Measurements from ENCODE around the gene MRPL22.
"Not testable (repeated sequence)": the region's sequence is repeated elsewhere in the genome, so short reads cannot be mapped to it uniquely, and the experiment has no call there.

Gene MRPL22

DNA sequence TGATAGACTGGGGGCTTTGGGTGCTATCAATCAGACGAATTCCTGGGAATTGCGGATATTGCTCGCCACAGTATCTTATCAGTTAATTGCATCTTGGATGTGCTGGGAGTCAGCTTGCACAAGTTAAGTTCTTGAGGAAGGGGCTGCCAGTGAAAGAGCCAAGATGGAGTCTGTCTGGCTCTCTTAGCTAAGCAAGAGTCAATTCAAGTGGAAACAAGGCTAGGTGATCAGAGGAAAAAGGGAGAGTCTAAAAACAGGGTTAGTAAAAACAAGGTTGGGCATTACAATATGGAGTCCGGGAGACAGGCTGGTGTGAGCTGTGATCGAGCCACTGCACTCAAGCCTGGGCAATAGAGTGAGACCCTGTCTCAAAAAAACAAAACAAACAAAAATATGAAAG lies 1.5 kb upstream of the MRPL22 start:
- not testable (repeated sequence) for DNase-seq (ENCODE audit: insufficient read length, low spot score); FAIRE-seq

DNA sequence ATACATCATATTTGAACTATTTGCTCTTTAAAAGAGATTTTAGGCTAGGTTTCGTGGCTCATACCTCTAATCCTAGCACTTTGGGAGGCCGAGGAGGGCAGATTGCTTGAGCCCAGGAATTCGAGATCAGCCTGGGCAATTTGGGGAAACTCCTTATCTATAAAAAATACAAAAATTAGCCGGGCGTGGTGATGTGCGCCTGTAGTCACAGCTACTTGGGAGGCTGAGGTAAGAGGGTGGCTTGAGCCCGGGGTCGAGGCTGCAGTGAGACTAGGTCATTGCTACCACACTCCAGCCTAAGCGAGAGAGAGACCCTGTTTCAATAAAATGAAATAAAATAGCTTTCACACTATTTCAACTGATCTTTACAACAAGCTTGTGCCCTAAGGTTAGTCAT lies 500 bp upstream of the MRPL22 start:
- no peak for DNase-seq (ENCODE audit: insufficient read length, low spot score)
- FAIRE-seq = no peak

DNA sequence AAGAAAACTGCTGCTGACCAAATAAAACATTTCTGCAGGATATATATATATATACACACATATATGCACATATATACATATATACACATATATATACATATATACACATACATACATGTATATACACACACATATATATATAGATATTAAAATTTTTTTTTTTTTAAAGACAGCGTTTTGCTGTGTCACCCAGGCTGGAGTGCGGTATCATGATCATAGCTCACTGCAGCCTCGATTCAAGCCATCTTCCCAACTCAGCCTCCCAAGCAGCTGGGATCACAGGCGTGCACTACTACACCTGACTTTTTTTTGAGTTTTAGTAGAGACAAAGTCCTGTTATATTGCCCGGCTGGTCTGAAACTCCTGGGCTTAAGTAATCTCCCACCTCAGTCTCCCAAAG lies 2.7 kb downstream of the MRPL22 start:
- DNase-seq (ENCODE audit: insufficient read length, low spot score) = no peak

DNA sequence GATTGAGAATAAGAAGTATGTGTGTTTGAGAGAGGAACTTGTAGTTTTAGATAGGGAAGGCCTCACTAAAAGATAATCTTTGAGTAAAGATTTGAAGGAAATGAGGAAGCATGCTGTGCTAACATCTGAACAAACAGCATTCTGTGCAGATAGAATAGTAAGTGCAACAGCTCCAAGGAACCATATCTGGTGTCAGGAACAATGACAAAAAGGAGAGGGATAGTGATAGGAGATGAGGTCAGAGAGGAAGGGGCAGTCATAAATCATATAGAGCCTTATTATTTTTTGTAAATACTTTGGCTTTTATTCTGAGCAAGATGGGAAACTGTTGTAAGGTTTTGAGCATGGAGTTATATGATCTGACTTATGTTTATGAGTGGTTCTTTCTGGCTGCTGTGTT lies 3.8 kb downstream of the MRPL22 start:
- FAIRE-seq (no peak), DNase-seq (ENCODE audit: insufficient read length, low spot score) (no peak)

More for the DNA sequence above, 2.7 kb downstream of the MRPL22 start:
- FAIRE-seq = no peak

DNA sequence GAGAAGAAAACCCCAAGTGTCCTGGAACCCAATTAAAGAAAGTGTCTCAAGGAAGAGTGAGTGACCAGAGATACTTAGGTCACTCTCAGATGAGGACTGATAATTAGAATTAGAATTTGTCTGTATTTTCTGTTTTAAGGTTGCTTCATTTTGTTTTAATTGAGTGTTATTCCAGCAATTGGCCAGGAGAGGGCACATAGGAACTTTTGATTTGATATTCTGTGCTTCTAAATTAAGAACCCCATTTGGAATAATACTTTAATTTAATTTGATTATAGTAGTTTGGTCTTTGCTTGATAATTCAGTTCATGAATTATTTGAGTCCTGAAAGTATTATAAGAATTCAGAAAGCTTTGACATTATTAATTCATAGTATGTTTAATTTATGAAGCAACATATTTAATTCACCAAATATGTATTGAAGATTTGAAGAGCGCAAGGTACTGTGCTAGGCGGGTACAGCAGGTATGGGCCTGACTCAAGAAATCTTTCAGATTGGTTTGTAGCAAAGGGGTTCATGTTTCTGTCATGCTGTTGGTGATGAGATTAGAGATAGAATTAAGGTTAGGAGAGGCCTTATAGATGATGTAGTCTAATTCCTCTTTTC lies 4.9 kb downstream of the MRPL22 start:
- no peak for DNase-seq (ENCODE audit: insufficient read length, low spot score)
- no peak for FAIRE-seq

DNA sequence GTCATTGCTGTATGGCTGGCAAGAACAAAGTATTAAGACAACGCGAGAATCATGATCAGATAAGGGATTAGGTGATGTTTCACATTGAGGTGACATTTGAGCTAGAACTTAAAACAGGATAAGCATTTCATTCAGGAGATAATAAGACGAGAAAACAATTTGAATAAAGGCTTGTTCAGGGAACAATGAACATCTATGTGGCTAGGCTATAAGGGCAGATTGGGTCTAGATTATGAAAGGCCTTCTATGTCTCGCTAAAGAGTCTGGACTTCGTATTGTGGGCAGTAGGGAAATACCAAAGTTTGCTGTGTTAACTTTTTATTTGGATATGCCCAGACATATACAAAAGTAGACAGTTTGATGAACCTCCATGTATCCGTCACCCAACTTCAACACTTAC lies 6.9 kb downstream of the MRPL22 start:
- DNase-seq (ENCODE audit: insufficient read length, low spot score) = no peak
- no peak for FAIRE-seq

DNA sequence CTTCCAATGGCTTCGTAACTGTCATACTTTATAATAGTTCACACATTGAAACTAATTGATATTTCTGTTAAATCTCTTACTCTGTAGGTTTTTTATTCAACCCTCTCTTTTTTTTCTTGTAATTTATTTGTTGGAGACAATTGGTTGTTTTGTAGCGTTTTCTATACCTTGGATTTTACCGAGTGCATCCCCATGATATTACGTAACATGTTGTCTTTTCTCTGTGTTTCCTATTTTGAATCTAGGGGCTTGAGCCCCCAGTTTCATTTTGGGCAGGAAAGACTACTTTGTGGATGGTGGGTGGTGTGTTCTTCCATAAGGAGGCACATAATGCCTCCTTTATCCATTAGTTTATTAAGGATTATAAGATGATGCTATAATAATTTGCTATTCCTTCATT lies 7.4 kb downstream of the MRPL22 start:
- DNase-seq (ENCODE audit: insufficient read length, low spot score) (no peak), FAIRE-seq (no peak)

DNA sequence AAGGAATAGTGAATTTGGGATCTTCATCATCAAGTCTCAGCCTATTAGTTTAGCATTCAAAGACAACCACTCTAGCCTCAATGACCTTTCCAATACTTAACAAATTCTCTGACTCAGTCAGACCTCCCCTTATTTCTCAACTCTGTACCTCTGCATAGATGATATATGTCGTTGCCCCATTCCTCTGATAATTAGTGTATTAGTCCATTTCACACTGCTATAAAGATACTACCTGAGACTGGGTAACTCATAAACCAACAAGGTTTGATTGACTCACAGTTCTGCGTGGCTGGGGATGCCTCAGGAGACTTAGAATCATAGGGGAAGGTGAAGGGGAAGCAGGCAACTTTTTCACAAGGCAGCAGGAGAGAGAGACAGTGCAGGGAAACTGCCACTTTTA lies 8.9 kb downstream of the MRPL22 start:
- DNase-seq (ENCODE audit: insufficient read length, low spot score) (no peak), FAIRE-seq (no peak)

DNA sequence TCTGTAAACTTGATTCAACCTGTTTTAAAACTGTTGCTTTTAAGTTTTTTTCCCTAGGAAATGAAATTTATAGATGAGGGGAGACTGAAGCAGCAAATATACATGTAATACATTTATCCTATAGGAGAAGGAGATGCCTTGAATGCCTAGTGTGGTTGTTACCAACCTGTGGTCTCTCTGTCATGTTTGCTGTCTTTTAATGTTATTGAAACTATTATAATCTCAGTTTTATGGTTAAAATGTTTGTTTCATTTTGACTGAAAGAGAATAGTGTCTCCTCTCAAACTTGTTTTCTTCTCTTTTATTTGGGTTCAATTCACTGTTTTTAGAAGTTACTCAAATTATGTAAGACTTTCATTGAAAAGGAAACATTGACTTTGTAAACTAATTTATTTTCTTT lies 15.8 kb downstream of the MRPL22 start:
- DNase-seq (ENCODE audit: insufficient read length, low spot score) = no peak
- FAIRE-seq = no peak

DNA sequence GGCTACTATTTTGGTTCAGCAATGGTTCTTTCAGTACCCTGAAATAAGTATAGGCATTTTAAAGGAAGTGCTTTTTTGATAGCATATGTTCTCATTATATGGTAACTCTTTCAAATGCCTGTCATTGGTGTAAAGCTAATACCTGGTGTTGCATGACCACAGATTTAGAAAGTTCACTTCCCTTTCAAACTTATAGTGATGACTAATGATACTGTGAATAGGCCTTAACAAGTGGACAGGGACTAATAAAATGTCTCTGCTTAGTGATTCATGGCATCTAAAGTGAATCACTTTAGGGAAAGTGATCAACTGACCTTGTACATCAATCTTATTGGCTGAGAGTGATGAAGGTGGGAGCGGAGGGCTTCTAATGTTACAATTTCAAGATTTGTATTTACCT lies 21.6 kb downstream of the MRPL22 start:
- FAIRE-seq (no peak), DNase-seq (ENCODE audit: insufficient read length, low spot score) (peak; percentile 7)

DNA sequence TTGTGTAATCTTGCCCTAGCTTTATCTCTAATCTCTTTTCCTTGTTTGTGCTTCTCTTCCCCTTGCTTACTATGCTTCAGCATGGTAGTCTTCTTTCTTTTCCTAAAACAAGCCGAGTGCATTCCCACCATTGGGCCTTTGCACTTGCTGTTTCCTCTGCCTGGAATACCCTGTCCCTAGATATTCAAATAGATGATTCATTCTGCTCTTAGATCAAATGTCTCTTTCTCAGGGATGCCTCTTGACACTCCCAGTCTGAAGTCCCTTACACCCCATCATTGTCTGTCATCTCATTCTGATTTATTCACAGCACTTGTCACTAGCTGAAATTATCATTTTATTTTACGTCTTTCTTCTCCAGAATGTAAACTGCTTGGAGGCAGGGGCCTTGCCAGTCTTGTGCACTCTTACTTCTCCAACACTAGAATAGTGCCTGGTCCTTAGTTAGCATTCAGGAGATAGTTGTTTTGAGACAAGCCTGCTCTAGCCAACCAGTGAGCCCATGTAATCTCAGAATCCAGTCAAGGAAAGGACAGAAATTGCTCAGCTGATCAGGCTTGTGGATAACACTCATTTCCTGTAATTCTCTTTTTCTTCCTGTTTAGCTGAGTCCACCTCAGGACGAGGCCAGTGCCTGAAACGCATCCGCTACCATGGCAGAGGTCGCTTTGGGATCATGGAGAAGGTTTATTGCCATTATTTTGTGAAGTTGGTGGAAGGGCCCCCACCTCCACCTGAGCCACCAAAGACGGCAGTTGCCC lies 25.4 kb downstream of the MRPL22 start:
- no peak for FAIRE-seq
- DNase-seq (ENCODE audit: insufficient read length, low spot score) = no peak

DNA sequence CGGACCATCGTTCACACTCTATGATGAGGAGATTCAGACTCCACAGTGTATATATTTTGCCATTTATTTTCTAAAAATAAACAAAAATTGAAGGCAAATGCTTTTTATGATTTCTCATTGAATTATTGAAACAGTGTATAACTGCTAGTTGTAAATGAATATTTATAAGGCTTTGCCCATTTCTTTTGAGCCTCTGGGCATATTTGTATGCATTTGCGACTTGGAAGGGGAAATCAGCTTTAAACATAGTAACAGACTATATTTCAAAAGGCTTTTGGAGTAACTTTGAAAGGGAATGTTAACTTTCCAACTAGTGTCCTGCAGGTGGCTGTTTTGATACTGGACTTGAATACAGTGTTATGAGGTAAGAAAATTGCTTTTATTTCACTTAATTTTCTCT lies 26.0 kb downstream of the MRPL22 start:
- DNase-seq (ENCODE audit: insufficient read length, low spot score) = no peak
- no peak for FAIRE-seq

DNA sequence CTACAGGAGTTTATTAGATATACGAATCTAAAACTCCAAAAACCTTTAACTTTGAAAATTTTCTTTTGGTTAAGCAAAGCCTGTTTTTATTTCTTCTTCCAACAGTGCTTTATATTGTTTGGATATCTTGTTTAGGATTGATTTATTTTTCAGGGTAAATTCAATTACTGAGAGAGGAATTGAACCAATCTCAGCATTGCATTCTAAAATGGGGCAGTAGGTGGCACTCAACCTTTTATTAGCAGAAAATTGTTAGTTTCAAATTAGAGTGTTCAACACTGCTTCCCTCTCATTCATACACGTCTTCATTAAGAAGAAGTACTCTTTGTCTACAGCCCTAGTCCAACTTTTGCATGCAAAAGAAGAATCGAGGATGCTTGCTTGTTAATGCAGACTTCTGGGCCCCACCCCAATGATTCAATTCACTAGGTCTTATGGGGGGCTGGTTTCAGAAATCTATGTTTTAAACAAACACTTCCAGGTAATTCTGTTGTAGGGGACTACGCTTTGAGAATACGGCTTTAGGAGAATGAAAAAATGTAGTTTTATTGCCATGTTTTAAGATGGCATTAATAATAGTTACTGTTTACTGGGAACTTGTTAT lies 26.6 kb downstream of the MRPL22 start:
- no peak for DNase-seq (ENCODE audit: insufficient read length, low spot score)
- FAIRE-seq = peak; percentile 40

DNA sequence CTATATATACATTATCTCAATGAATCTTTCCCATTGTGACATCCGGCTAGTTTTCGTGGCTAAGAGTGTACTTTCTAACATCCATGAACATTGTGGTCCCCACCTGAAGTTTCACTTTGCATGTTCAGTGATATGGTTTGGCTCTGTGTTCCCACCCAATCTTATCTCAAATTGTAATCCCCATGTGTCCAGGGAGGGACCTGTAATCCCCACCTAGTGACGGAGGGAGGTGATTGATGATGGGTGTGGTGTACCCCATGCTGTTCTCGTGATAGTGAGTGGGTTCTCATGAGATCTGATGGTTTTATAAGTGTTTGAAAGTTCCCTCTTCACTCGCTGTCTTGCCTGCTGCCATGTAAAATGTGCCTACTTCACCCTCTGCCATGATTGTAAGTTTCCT lies 28.1 kb downstream of the MRPL22 start:
- DNase-seq (ENCODE audit: insufficient read length, low spot score) (no peak), FAIRE-seq (no peak)

DNA sequence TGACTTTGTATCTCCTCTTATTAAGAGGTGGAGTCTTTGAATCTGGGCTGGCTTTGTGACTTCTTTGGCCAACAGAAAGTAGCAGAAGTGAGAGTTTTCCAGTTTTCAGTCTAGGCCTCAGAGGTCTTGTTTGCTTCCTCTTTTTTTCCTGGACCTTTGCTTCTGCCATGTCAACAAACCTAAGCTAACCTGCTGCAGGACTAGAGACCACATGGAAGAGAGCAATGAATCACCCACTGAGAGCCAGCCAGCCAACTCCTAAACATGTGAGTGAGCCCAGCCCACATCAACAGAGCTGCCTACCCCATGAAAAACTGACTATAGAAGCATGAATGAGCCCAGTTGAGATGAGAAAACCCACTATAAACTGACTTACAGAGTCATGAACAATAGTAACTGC lies 29.9 kb downstream of the MRPL22 start:
- DNase-seq (ENCODE audit: insufficient read length, low spot score) (no peak), FAIRE-seq (no peak)

DNA sequence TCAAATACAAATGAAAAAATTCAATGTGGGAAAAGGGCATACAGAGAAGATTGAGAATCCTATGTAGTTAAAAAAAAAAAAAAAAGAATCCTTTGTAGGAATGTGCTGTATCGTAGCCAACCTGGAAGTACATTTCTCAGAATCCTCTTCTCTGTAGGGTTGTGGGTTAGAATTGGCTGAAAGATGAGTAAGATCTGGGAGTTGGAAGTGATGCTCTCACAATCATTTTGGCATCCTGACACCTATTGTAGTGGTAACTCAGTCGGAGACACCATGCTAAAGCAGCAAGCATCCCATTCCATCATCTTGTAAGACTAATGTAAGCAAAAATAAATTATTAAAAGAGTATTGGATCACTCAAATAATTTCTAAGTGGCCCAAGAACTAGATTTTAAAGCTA lies 30.6 kb downstream of the MRPL22 start:
- FAIRE-seq = no peak
- DNase-seq (ENCODE audit: insufficient read length, low spot score) = no peak

DNA sequence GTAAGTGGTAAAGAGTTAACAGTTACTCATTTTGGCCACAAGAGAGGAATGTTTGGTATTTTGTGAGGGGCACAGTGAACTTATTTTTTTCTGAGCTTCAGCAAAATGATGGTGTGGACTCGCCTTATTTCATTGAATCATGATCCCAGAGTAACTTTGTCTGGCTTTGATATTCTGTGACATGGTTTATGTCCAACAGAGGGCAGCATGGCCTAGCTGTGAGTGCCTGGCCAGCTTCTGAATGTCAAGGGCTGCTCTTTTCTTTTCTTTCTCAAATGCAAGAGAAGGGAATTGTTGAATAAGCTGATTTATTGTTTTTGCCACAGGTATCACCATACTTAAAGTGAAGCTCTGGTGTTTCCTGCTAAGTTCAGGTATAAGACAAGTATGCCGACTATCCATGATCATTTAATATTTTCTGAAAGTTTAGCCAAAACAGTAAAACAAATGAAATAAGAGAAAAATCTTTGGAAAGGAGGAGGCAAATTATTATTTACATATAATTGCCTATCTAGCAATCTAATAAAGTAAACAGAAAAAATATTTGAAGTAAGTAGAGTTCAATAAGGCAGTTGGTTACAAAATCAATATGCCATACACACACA lies 31.7 kb downstream of the MRPL22 start:
- no peak for DNase-seq (ENCODE audit: insufficient read length, low spot score)
- no peak for FAIRE-seq

DNA sequence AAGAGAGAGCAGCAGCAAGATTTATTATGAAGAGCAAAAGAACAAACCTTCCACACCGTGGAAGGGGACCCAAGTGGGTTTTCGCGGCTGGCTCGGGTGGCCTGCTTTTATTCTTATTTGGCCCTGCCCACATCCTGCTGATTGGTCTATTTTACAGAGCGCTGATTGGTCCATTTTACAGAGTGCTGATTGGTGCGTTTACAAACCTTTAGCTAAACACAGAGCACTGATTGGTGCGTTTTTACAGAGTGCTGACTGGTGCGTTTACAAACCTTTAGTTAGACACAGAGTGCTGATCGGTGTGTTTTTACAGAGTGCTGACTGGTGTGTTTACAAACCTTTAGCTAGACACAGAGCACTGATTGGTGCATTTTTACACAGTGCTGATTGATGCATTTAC lies 35.2 kb downstream of the MRPL22 start:
- not testable (repeated sequence) for FAIRE-seq; DNase-seq (ENCODE audit: insufficient read length, low spot score)

DNA sequence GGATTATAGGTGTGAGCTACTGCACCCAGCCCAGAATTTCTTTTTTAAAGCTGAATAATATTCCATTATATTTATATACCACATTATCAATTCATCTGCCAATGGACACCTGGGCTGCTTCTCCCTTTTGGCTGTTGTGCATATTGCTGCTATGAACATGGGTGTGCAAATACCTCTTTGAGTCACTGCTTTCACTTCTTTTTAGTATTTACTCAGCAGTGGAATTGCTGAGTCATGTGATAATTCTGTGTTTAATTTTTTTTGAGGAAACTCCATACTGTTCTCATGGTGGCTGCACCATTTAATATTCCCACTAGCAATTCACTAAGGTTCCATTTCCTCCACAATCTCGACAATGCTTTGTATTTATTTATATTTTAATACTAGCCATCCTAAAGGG lies 36.5 kb downstream of the MRPL22 start:
- FAIRE-seq = no peak
- DNase-seq (ENCODE audit: insufficient read length, low spot score) = no peak

DNA sequence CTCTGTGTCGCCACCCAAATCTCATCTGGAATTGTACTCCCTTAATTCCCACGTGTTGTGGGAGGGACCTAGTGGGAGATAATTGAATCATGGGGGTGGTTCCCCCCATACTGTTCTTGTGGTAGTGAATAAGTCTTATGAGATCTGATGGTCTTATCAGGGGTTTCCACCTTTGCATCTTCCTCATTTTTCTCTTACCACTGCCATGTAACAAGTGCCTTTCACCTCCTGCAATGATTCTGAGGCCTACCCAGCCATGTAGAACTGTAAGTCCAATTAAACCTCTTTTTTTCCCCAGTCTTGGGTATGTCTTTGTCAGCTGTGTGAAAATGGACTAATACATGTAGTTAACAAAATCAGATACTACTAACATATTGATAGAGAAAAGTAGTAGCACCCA lies 37.4 kb downstream of the MRPL22 start:
- DNase-seq (ENCODE audit: insufficient read length, low spot score) = not testable (repeated sequence)

DNA sequence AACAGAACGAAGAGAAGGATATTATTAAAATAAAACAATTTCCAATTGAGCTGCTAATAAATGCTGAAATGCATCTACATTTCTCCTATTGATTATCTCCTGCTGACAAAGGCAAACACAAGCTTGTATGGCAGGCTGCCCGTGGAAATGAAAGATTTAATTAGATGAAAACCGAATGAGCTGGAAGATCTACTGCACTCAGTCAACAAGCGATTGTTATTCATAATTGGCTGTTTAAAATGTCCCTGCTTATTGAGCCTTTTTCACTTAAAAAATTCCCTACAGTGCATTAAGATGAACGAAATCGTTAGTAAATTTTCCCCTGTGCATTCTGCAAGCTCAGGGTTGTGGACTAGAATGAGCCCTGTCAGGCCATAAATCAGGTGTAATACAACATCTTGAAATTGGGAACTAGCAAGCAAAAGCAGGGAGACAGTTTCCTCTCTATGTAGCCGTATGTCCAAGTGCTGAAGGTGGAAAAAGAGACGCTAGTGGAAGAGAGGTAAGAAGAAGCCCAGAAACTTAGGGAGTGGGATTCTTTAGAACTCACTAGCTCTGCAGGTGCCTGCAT lies 44.2 kb downstream of the MRPL22 start:
- FAIRE-seq (no peak), DNase-seq (ENCODE audit: insufficient read length, low spot score) (no peak)

More for the DNA sequence above, 37.4 kb downstream of the MRPL22 start:
- not testable (repeated sequence) for FAIRE-seq
